Ishikawa (cell line): ENCODE measurements around the gene SUMO3.
A peak's percentile ranks its signal among the peaks of the same experiment; 100 is the strongest.

Experiments
- CEBPB ChIP-seq: IDR thresholded peaks from 2 replicates; pipeline ENCODE4 v1.6.1; 2012
- CREB1 ChIP-seq: IDR thresholded peaks from 2 replicates; pipeline ENCODE4 v1.6.1; 2012; ENCODE audit warnings: low read depth
- EGR1 ChIP-seq: IDR thresholded peaks from 2 replicates; pipeline ENCODE4 v1.6.1; 2012
- EP300 ChIP-seq: IDR thresholded peaks from 2 replicates; pipeline ENCODE4 v1.6.1; 2012; ENCODE audit warnings: borderline replicate concordance
- FOXM1 ChIP-seq: IDR thresholded peaks from 2 replicates; pipeline ENCODE4 v1.6.1; 2012; ENCODE audit warnings: low read depth, borderline replicate concordance
- MAX ChIP-seq: IDR thresholded peaks from 2 replicates; pipeline ENCODE4 v1.6.1; 2012
- NFIC ChIP-seq: IDR thresholded peaks from 2 replicates; pipeline ENCODE4 v1.6.1; 2012
- RAD21 ChIP-seq: IDR thresholded peaks from 2 replicates; pipeline ENCODE4 v1.6.1; 2012; ENCODE audit warnings: low read depth
- REST ChIP-seq: IDR thresholded peaks from 2 replicates; pipeline ENCODE4 v1.6.1; 2012; ENCODE audit warnings: low read depth, mild to moderate bottlenecking
- TAF1 ChIP-seq: IDR thresholded peaks from 2 replicates; pipeline ENCODE4 v1.6.1; 2012; ENCODE audit warnings: low read depth, mild to moderate bottlenecking
- TCF12 ChIP-seq: IDR thresholded peaks from 2 replicates; pipeline ENCODE4 v1.6.1; 2012; ENCODE audit warnings: low read depth
- TEAD4 ChIP-seq: IDR thresholded peaks from 2 replicates; pipeline ENCODE4 v1.6.1; 2012
- YY1 ChIP-seq: IDR thresholded peaks from 2 replicates; pipeline ENCODE4 v1.6.1; 2012; ENCODE audit warnings: low read depth
- ZBTB7A ChIP-seq: IDR thresholded peaks from 2 replicates; pipeline ENCODE4 v1.6.1; 2012; ENCODE audit warnings: low read depth
- TF ChIP-seq, protein P1 (sequence below): IDR thresholded peaks from 2 replicates; pipeline ENCODE4 v1.6.1; 2012

Gene SUMO3

DNA sequence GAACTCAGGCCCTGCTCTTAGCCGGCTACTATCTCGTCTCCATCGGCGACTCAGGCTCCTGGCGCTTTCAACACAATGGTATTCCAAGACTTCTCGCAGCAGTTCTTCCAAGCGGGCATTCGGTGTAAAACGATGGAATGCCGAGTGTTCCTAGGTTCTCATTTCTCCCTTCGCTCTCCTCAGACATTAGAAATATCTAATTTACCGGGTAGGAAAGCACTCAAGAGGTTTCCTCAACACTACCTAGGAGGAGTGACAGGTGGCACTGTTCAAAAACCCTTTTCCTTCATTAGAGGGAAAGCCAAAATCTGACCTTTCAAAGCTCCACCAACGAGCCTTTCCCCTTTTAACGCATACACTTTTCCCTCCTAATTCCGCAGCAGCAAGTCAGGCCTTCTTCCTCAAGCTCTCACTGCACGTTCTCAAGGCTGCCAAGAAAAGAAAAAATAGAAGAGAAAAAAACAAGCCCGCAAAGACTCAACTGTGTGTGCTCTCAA lies 16.8 kb downstream of the SUMO3 start:
- TF ChIP-seq TAF1 (no peak), REST (no peak), RAD21 (peak; percentile 28; the same call in 1 of the 2 replicates), TCF12 (no peak), YY1 (no peak), MAX (no peak), EGR1 (no peak), NFIC (no peak)

GRCh38 chr21:44800103-44800502 lies 17.8 kb downstream of the SUMO3 start:
- TF ChIP-seq CEBPB = no peak
- no peak for TF ChIP-seq FOXM1
- no peak for TF ChIP-seq NFIC
- TF ChIP-seq EP300 = no peak
- TF ChIP-seq YY1 = no peak
- no peak for TF ChIP-seq MAX
- TF ChIP-seq EGR1 = no peak
- TF ChIP-seq, protein P1, sequence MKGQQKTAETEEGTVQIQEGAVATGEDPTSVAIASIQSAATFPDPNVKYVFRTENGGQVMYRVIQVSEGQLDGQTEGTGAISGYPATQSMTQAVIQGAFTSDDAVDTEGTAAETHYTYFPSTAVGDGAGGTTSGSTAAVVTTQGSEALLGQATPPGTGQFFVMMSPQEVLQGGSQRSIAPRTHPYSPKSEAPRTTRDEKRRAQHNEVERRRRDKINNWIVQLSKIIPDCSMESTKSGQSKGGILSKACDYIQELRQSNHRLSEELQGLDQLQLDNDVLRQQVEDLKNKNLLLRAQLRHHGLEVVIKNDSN = no peak
- TF ChIP-seq RAD21 = no peak

DNA sequence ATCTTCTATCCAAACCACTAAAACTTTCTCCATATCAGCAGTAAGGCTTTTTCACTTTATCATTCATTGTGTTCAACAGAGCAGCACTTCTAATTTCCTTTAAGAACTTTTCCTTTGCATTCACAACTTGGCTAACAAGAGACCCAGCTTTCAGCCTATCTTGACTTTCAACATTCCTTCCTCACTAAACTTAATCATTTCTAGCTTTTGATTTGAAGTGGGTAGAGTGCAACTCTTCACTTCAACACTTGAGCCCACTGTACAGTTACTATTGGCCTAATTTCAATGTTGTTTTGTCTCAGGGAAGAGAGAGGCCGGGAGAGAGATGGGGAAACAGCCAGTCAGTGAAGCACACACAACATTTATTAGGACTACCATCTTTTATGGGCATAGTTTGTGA lies 18.2 kb downstream of the SUMO3 start:
- TF ChIP-seq ZBTB7A = no peak
- TF ChIP-seq EGR1 = no peak
- TF ChIP-seq RAD21 = no peak
- TF ChIP-seq CEBPB = no peak
- TF ChIP-seq EP300 = no peak
- no peak for TF ChIP-seq TAF1
- no peak for TF ChIP-seq NFIC
- TF ChIP-seq TCF12 = no peak
- TF ChIP-seq, protein P1 = no peak
- no peak for TF ChIP-seq MAX
- no peak for TF ChIP-seq TEAD4
- TF ChIP-seq REST = no peak
- TF ChIP-seq YY1 = no peak
- TF ChIP-seq FOXM1 = no peak
- TF ChIP-seq CREB1 = no peak

GRCh38 chr21:44797775-44798174 lies 20.1 kb downstream of the SUMO3 start:
- TF ChIP-seq ZBTB7A (no peak), TEAD4 (no peak), CEBPB (no peak), TCF12 (no peak), EGR1 (no peak), REST (no peak), TAF1 (no peak), CREB1 (no peak), MAX (no peak)
- TF ChIP-seq, protein P1 = no peak
